Activated T-helper 1 cell treated with anti-CD3 and anti-CD28 coated beads, Interleukin-12 subunit alpha, Interleukin-12 subunit beta, Interleukin-2, Interleukin-4 antibody, amounts not matched to agents 30 ng/mL and 10 ng/mL and 1 ng/mL, durations not matched to agents 14 hours and 24 hours and 36 hours (primary cell): ENCODE data around the gene VSTM4. TPM values are rescaled to one million over a fixed set of nuclear protein-coding genes. Genes with fewer than 3 reads are reported as not detected.

ENCODE experiments used
- DNase-seq: peaks from one replicate; pipeline ENCODE4 v3.0.0; 2021; ENCODE audit warnings: low spot score
- H3K27ac Mint-ChIP-seq: one replicate; pipeline ENCODE4 v1.8.0; 2021; ENCODE audit warnings: mild to moderate bottlenecking, mixed read lengths
- H3K27me3 Mint-ChIP-seq: one replicate; pipeline ENCODE4 v1.8.0; 2022; ENCODE audit warnings: mild to moderate bottlenecking, moderate library complexity, mixed read lengths; ENCODE audit not compliant: insufficient read depth
- H3K36me3 Mint-ChIP-seq: one replicate; pipeline ENCODE4 v1.8.0; 2021; ENCODE audit warnings: low read depth, mixed read lengths
- H3K4me1 Mint-ChIP-seq: one replicate; pipeline ENCODE4 v1.8.0; 2021; ENCODE audit warnings: low read depth, mixed read lengths
- H3K4me3 Mint-ChIP-seq: one replicate; pipeline ENCODE4 v1.8.0; 2021; ENCODE audit warnings: mild to moderate bottlenecking, moderate library complexity, mixed read lengths
- H3K9me3 Mint-ChIP-seq: one replicate; pipeline ENCODE4 v1.8.0; 2021; ENCODE audit warnings: mixed read lengths
- intact Hi-C: fragments of 100-400 bp; cut with micrococcal nuclease; formaldehyde crosslinking; loops from one replicate; pipeline ENCODE4 v1.15.1; 2024
- total RNA-seq: library from RNA; stranded (reverse); gene quantifications from 2 replicates; pipeline ENCODE4 v1.2.3, GENCODE V29; 2022

Gene VSTM4
- total RNA-seq, 1 donor from 2014 or later: 0.23 TPM

DNA sequence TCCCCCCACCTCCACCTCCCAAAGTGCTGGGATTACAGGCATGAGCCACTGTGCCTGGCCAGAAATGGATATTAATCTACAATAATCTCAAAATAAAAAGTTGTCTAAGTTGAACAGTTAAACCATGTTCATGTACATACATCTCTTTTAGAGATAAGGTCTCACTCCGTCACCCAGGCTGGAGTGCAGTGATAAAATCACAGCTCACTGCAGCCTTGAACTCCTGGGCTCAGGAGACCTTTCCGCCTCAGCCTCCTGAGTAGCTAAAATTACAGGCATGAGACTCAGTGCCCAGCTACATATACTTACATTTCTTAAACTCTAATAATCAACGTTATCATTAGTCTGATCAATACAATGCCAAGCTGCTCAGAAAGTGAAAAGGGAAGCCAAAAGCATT, 36.2 kb downstream of the VSTM4 start:
- no peak overlapping the region for H3K4me3 Mint-ChIP-seq
- H3K36me3 Mint-ChIP-seq: no peaks in the 10 kb centered on the region
- no peak for DNase-seq
- H3K27me3 Mint-ChIP-seq: peaks cover 5% of the 10 kb centered on the region
- intact Hi-C loops: loop anchor here (5.0 kb wide), 1 partner anchor 277 kb away; no protein-coding TSS in a partner anchor
- H3K9me3 Mint-ChIP-seq: no peaks in the 10 kb centered on the region
- H3K4me1 Mint-ChIP-seq: peaks cover 30% of the 10 kb centered on the region
- no peak overlapping the region for H3K27ac Mint-ChIP-seq

DNA sequence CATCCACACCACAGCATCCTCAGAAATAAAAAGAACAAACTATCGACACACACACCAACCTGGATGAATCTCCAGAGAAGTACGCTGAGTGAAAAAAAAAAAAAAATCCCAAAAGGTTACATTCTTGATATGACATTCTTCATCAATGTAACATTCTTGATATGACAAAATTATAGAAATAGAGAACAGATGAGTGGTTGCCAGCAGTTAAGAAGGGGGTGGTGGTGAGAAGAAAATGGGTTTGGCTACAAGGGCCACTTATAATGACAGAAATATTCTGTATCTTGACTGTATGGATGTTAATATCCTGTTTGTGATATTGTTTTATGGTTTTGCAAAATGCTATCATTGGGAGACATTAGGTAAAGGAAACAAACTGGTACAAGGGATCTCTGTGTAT, 36.9 kb downstream of the VSTM4 start:
- peaks cover 30% of the 10 kb centered on the region for H3K4me1 Mint-ChIP-seq
- H3K9me3 Mint-ChIP-seq: no peaks in the 10 kb centered on the region
- H3K4me3 Mint-ChIP-seq: no peak overlapping the region
- peak overlapping the region; percentile 1 for H3K27ac Mint-ChIP-seq
- intact Hi-C loops: loop anchor here (1.0 to 5.0 kb wide), 2 partner anchors 102 to 276 kb away; no protein-coding TSS in a partner anchor
- no peaks in the 10 kb centered on the region for H3K36me3 Mint-ChIP-seq
- H3K27me3 Mint-ChIP-seq: peaks cover 5% of the 10 kb centered on the region
- no peak for DNase-seq

DNA sequence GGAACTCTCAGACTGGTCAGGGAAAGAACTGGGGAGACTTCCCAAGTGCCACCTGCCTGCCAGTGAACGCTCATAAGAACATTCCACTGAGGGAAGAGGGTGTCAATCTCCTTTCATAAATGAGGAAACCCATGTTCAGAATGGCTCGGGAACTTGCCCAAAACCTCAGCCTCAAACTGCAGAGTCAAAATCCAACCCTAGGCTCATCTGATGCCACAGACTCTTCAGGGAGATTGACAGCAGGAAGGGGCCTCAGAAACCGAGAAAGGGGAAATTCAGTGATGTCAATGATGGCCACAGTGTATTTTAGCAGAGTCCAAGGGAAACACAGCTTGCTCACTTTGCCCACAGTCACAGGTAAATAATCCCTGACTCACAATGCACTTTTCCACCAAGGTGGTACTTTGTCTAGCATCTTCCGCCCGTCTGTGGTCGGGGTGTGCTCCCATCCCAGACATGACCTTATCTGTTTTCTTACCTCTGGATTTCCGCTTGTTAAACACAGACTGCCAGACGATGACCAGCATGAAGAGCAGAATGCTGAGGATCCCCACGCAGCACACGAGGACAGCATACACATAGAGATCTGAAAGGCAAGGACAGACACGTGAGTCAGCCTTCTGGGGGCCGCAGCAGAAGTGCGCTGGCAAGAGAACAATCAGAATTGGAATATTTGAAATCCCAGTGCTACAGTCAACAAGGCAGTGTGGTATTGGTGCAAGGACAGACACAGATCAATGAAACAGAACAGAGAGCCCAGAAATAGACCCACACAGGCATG, 38.4 kb downstream of the VSTM4 start:
- Mint-ChIP-seq H3K27me3 (peaks cover 3% of the 10 kb centered on the region), H3K27ac (peak overlapping the region; percentile 37), H3K9me3 (peaks cover 4% of the 10 kb centered on the region), H3K4me3 (no peak overlapping the region), H3K4me1 (peaks cover 30% of the 10 kb centered on the region), H3K36me3 (no peaks in the 10 kb centered on the region)
- DNase-seq: no peak
- intact Hi-C loops: loop anchor here (1.0 to 5.0 kb wide), 2 partner anchors 100 to 275 kb away; no protein-coding TSS in a partner anchor

DNA sequence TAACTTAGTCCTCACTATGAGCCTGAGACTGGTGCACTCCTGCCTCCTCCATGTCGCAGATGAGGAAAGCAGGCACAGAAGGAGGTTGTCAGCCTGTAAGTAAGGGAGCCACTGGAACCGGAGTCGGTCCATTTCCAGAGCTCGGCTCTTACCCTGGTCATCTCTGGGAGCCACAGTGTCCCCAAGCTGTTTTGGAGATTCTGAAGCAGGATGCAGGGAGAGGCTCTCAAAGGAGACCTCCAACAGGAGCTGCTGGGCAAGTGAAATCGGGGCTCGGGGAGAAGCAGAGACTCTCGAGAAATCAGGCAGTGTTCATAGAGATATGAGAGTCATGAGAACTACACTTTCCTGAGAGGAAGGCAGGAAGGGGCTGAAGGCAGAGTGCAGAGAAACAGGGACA, 39.0 kb downstream of the VSTM4 start:
- H3K27me3 Mint-ChIP-seq: peaks cover 1% of the 10 kb centered on the region
- H3K27ac Mint-ChIP-seq: peak overlapping the region; percentile 20
- peaks cover 4% of the 10 kb centered on the region for H3K9me3 Mint-ChIP-seq
- H3K4me3 Mint-ChIP-seq: no peak overlapping the region
- H3K4me1 Mint-ChIP-seq: peaks cover 30% of the 10 kb centered on the region
- H3K36me3 Mint-ChIP-seq: no peaks in the 10 kb centered on the region
- DNase-seq: no peak
- intact Hi-C loops: loop anchor here (5.0 kb wide), 1 partner anchor 274 kb away; no protein-coding TSS in a partner anchor

DNA sequence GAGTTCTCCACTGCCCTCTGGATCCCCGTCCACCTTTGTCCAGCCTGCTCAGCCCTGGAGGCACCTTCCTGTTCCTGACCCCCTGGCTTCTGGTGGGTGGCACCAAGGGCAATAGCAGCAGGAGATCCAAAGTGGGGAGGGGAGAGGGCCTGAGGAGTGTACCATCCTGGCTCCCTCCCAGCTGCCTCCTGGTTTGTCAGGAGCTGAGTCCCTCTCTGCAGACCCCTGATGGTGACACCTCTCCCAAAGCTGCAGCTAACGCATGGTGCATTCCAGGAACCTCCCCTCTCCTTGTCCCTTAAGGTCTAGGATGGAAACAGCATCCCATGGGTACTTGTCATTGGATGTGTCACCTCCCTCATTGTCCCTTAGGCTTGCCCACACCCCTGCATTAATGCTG, 39.6 kb downstream of the VSTM4 start:
- H3K27ac Mint-ChIP-seq: no peak overlapping the region
- intact Hi-C loops: loop anchor here (5.0 kb wide), 1 partner anchor 273 kb away; no protein-coding TSS in a partner anchor

DNA sequence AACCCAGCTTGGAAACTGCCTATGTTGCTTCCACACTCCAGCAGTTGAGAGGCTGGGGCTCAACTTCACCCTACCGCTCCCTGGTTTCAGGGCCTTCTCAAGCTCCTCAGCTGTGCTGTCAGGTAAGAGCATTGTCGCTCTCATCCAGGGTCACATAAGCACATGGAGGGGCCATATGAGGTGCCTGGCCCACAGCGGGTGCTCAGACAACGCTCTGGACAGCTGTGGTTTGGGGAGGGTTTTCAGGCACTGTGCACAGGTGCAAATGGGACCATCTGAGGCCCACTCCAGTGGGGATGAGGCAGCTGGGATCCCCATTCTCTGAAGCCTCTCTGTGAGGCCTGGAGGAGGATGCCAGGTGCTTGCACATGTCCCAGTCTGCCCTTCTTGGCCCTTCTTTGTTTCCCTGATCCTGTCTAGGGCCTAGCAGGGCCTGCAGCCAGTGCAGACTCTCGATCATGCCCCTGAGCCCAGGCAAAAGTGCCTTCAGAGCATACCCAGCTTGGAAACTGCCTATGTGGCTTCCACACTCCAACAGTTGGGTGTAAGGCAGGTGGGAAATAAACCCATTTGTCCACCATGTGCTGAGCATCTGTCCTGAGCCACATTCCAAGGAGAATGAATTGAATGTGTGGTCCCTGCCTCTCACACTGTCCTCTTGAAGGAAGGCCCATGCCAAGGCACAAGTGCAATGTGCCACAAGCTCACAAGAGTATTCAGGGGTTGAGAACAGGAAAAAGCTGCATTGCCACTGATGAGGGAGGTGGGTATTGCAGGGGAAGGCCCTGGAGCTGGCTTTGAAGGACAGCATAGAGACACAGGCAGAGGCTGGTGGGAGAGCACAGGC, 40.3 kb downstream of the VSTM4 start:
- peaks cover 4% of the 10 kb centered on the region for H3K9me3 Mint-ChIP-seq
- H3K4me3 Mint-ChIP-seq: no peak overlapping the region
- intact Hi-C loops: loop anchor here (5.0 kb wide), 1 partner anchor 273 kb away; no protein-coding TSS in a partner anchor
- DNase-seq: no peak
- no peak overlapping the region for H3K27ac Mint-ChIP-seq
- peaks cover 25% of the 10 kb centered on the region for H3K4me1 Mint-ChIP-seq
- H3K36me3 Mint-ChIP-seq: no peaks in the 10 kb centered on the region
- no peaks in the 10 kb centered on the region for H3K27me3 Mint-ChIP-seq

More for the DNA sequence above, 39.6 kb downstream of the VSTM4 start:
- Mint-ChIP-seq H3K4me3 (no peak overlapping the region), H3K4me1 (peaks cover 30% of the 10 kb centered on the region), H3K9me3 (peaks cover 4% of the 10 kb centered on the region), H3K36me3 (no peaks in the 10 kb centered on the region), H3K27me3 (peaks cover 1% of the 10 kb centered on the region)
- DNase-seq: no peak

DNA sequence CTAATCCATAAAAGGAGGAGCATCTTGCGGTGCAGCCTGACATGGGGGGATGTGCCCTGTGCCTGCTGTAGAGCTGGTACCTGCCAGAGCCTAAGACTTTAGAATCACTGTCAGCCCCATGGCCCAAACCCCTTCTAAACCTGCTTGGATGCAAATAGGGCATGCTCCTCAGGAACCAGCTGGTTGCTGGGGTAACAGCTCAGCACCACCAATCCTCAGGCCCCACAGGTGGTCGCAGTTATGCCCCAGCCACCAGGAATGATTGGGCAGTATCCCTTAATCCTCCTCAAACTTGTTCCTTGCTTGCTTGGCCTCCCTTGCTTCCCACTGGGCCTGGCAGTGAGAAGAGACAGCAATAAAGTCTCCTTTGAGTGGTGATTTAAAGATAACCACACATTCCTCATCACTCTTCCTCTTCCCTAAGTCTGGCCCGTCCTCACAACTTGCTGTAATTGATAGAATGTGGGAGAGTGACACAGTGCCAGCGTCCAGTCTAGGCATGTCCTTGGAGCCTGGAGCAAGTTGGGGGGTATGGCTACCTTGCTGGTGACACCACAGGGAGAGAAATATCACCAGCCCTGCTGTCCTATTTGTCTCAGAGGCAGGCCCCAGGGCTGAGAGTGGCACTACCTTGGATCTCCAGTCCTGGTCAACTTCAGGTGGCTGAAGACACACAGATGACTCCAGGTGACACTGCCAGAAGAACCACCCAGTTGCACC, 43.0 kb downstream of the VSTM4 start:
- DNase-seq: no peak
- Mint-ChIP-seq H3K36me3 (no peaks in the 10 kb centered on the region), H3K4me1 (peaks cover 12% of the 10 kb centered on the region), H3K27ac (no peak overlapping the region), H3K9me3 (peaks cover 4% of the 10 kb centered on the region), H3K4me3 (no peak overlapping the region), H3K27me3 (no peaks in the 10 kb centered on the region)
- intact Hi-C loops: no loop called here

DNA sequence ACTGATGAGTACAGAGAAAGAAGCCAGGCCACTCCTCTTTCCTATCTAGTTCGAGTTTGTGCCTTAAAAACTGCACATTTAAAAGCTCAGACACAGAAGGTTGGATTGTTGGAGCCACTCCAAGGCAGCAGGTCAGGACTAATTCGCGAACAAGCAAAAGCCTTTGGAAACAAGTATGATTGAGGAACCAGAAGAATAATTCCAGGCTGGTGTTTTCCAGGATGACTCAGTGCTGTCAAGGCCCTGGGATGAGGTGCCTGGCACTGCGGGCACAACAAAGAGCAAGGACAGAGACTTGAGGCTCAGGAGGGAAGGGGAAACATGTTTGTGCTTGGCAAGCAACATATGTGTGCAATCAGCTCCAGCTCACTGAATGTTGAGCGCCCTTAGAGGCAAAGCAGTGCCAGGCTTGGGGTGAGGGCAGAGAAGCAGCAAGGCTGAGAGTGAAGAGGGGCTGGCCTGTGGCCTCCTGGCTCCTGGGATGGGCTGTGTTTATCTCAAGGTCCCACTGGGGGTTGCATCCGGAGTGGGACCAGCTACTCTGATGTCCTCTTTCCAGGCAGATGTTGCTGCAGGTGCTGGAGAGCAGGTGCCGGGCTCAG, 44.1 kb downstream of the VSTM4 start:
- Mint-ChIP-seq H3K9me3 (peaks cover 4% of the 10 kb centered on the region), H3K36me3 (no peaks in the 10 kb centered on the region), H3K27ac (no peak overlapping the region), H3K27me3 (no peaks in the 10 kb centered on the region), H3K4me1 (peaks cover 1% of the 10 kb centered on the region), H3K4me3 (no peak overlapping the region)
- intact Hi-C loops: no loop called here
- no peak for DNase-seq

DNA sequence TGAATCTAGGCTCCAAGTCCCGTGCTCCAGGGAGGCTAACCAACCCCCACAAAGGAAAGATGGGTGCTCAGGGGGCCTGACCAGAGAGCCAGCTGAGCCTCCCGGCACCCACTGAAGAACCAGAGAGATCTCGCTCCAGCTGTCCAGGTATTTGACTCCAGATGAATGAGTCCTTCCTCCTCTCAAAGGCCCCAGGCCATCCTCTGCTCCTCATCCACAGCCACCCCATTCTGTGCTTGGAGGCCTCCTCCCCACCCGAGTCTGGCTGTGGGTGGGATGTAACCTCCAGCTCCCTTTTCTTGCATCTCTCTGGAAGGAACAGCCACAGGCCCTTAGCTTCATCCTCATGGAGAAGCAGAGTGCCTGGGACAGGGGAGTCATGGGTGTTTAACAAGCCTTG, 44.6 kb downstream of the VSTM4 start:
- no peaks in the 10 kb centered on the region for H3K36me3 Mint-ChIP-seq
- H3K27me3 Mint-ChIP-seq: no peaks in the 10 kb centered on the region
- peaks cover 4% of the 10 kb centered on the region for H3K9me3 Mint-ChIP-seq
- H3K4me3 Mint-ChIP-seq: no peak overlapping the region
- no peak for DNase-seq
- H3K4me1 Mint-ChIP-seq: no peaks in the 10 kb centered on the region
- no peak overlapping the region for H3K27ac Mint-ChIP-seq
- intact Hi-C loops: no loop called here

DNA sequence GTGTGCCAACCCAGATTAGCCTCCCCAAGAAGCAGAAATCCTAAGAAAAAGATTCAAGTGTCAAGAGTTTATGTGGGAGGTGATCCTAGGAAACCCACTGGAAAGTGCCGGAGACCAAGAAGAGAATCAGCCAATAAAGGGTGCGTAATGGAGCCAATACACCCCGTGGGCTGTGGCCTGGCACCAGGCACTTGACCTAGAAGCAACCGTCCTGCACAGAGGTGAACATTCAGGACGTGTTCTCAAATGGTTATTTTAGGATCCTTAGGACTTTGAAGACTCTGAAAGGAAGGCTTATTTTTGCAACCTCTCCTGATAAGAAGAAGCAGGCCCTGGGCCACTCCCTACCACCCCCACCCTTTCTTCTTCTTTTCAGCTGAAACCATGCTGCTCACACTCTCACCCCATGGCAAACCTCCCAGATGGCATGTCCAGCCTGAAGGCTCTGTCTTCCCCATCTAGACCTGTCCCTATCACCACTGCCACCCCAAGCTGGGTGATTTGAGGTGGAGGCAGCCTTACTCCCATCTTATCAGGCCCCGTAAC, 46.6 kb downstream of the VSTM4 start:
- no peaks in the 10 kb centered on the region for H3K4me1 Mint-ChIP-seq
- intact Hi-C loops: no loop called here
- H3K9me3 Mint-ChIP-seq: peaks cover 4% of the 10 kb centered on the region
- H3K27ac Mint-ChIP-seq: no peak overlapping the region
- DNase-seq: no peak
- H3K4me3 Mint-ChIP-seq: no peak overlapping the region
- H3K27me3 Mint-ChIP-seq: no peaks in the 10 kb centered on the region
- H3K36me3 Mint-ChIP-seq: no peaks in the 10 kb centered on the region

DNA sequence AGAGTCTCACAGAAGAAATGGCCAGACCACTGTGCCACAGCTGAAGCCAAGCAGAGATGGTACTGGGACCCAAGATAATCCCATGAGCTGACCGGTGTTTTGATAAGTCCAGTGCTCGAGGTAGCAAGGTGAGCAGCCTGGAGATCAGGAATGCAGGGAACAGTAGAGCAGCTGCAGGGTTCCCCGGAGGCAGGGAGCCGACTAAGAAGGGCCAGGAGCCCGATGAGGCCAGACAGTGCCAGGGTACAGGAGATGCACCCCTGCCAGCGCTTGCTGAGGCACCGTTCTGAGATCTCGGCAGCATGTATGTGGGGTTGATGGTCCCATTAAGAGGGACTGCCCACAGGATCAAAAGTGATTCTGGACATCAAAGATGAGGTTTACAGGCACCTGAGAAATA, 47.1 kb downstream of the VSTM4 start:
- Mint-ChIP-seq H3K36me3 (no peaks in the 10 kb centered on the region), H3K27me3 (no peaks in the 10 kb centered on the region), H3K4me1 (no peaks in the 10 kb centered on the region), H3K4me3 (no peak overlapping the region), H3K9me3 (peaks cover 4% of the 10 kb centered on the region), H3K27ac (no peak overlapping the region)
- intact Hi-C loops: no loop called here
- DNase-seq: no peak
